ENCODE data around the gene ZNF229. TPM values are rescaled to one million over a fixed set of nuclear protein-coding genes. Genes with fewer than 3 reads are reported as not detected.

The ZNF229 gene
- total RNA-seq, 2 experiments from 2014 or later = not detected

- ChIA-PET CTCF (ENCODE audit: unreplicated experiment) (no interaction called here), POLR2A (no interaction called here)
- 0 out of 2 replicates have a peak, but pooled peaks cover under 1% of the 10 kb centered on the region for H3K9me3 ChIP-seq (ENCODE audit: low read length)
- no TSS peak for BruUV-seq (replicated peaks)
- H3K4me1 ChIP-seq (ENCODE audit: insufficient read depth, low read length, poor library complexity, severe bottlenecking) = no peaks in the 10 kb centered on the region
- H3K36me3 ChIP-seq (ENCODE audit: insufficient read depth, low read length) = no peaks in the 10 kb centered on the region
- TF ChIP-seq CTCF (conservative IDR thresholded peaks at IDR 0.05; ENCODE audit: low read length) (no peak), EZH2phosphoT487 (IDR thresholded peaks at IDR 0.05; ENCODE audit: borderline replicate concordance, low read depth, low read length) (no peak)
- H3K4me3 ChIP-seq (ENCODE audit: low read depth, low read length, poor library complexity, severe bottlenecking) = no peak overlapping the region
- no peaks in the 10 kb centered on the region for H3K9me2 ChIP-seq (ENCODE audit: insufficient read depth, low read length)
- H3K27ac ChIP-seq (ENCODE audit: low read depth, low read length, poor library complexity, severe bottlenecking) = no peak overlapping the region
- no peaks in the 10 kb centered on the region for H4K20me1 ChIP-seq (ENCODE audit: insufficient read depth, low read length)
- intact Hi-C loops (cut with micrococcal nuclease; ENCODE audit: unreplicated experiment) = no loop called here
- H3K79me2 ChIP-seq (ENCODE audit: insufficient read depth, low read depth, low read length) = no peaks in the 10 kb centered on the region
- DNase-seq (ENCODE audit: low spot score) = no peak
- H3K4me2 ChIP-seq (ENCODE audit: low read length) = no peak overlapping the region
- no peak overlapping the region for H2AFZ ChIP-seq (ENCODE audit: low read length)
These were observed 6.8 kb upstream of the ZNF229 start for GRCh38 chr19:44455100-44455499.

GRCh38 chr19:44452367-44452766 is 4.1 kb upstream of the ZNF229 start:
- H3K27ac ChIP-seq (ENCODE audit: low read depth, low read length, poor library complexity, severe bottlenecking) = no peak overlapping the region
- H2AFZ ChIP-seq (ENCODE audit: low read length) = no peak overlapping the region
- no peak overlapping the region for H3K4me2 ChIP-seq (ENCODE audit: low read length)
- no peaks in the 10 kb centered on the region for H3K9me2 ChIP-seq (ENCODE audit: insufficient read depth, low read length)
- no peaks in the 10 kb centered on the region for H3K36me3 ChIP-seq (ENCODE audit: insufficient read depth, low read length)
- BruUV-seq (replicated peaks) = no TSS peak
- H3K79me2 ChIP-seq (ENCODE audit: insufficient read depth, low read depth, low read length) = no peaks in the 10 kb centered on the region
- H4K20me1 ChIP-seq (ENCODE audit: insufficient read depth, low read length) = no peaks in the 10 kb centered on the region
- intact Hi-C loops (cut with micrococcal nuclease; ENCODE audit: unreplicated experiment) = no loop called here
- H3K4me1 ChIP-seq (ENCODE audit: insufficient read depth, low read length, poor library complexity, severe bottlenecking) = no peaks in the 10 kb centered on the region
- no peak overlapping the region for H3K4me3 ChIP-seq (ENCODE audit: low read depth, low read length, poor library complexity, severe bottlenecking)
- POLR2A ChIA-PET = no interaction called here
- CTCF ChIA-PET (ENCODE audit: unreplicated experiment) = no interaction called here
- H3K9me3 ChIP-seq (ENCODE audit: low read length) = 0 out of 2 replicates have a peak, but pooled peaks cover 5% of the 10 kb centered on the region
- TF ChIP-seq EZH2phosphoT487 (IDR thresholded peaks at IDR 0.05; ENCODE audit: borderline replicate concordance, low read depth, low read length) (no peak), CTCF (conservative IDR thresholded peaks at IDR 0.05; ENCODE audit: low read length) (no peak)
- no peak for DNase-seq (ENCODE audit: low spot score)

- TF ChIP-seq CTCF (conservative IDR thresholded peaks at IDR 0.05; ENCODE audit: low read length) (no peak), EZH2phosphoT487 (IDR thresholded peaks at IDR 0.05; ENCODE audit: borderline replicate concordance, low read depth, low read length) (no peak)
- CTCF ChIA-PET (ENCODE audit: unreplicated experiment) = no interaction called here
- POLR2A ChIA-PET = no interaction called here
- H3K27ac ChIP-seq (ENCODE audit: low read depth, low read length, poor library complexity, severe bottlenecking) = no peak overlapping the region
- 0 out of 2 replicates have a peak, but pooled peaks cover 5% of the 10 kb centered on the region for H3K9me3 ChIP-seq (ENCODE audit: low read length)
- DNase-seq (ENCODE audit: low spot score) = no peak
- intact Hi-C loops (cut with micrococcal nuclease; ENCODE audit: unreplicated experiment) = no loop called here
- H3K36me3 ChIP-seq (ENCODE audit: insufficient read depth, low read length) = no peaks in the 10 kb centered on the region
- no peaks in the 10 kb centered on the region for H4K20me1 ChIP-seq (ENCODE audit: insufficient read depth, low read length)
- H3K79me2 ChIP-seq (ENCODE audit: insufficient read depth, low read depth, low read length) = no peaks in the 10 kb centered on the region
- H3K4me2 ChIP-seq (ENCODE audit: low read length) = no peak overlapping the region
- no TSS peak for BruUV-seq (replicated peaks)
- no peak overlapping the region for H2AFZ ChIP-seq (ENCODE audit: low read length)
- H3K4me3 ChIP-seq (ENCODE audit: low read depth, low read length, poor library complexity, severe bottlenecking) = no peak overlapping the region
- H3K9me2 ChIP-seq (ENCODE audit: insufficient read depth, low read length) = no peaks in the 10 kb centered on the region
- H3K4me1 ChIP-seq (ENCODE audit: insufficient read depth, low read length, poor library complexity, severe bottlenecking) = no peaks in the 10 kb centered on the region
These were observed 3.4 kb upstream of the ZNF229 start for GRCh38 chr19:44451687-44452086.
